ENCODE measurements around the gene CELF4.

Gene CELF4

GRCh38 chr18:37565101-37565976 lies at the start of gene CELF4:
CELF4 (minus strand) TSS chr18:37565798.
- H3K4me3 Mint-ChIP-seq, result peak within 1 kb of the TSS; percentile 23
- H3K27me3 Mint-ChIP-seq (ENCODE audit: low read depth), result peaks cover 74% of the 10 kb centered on the region
- H3K4me1 Mint-ChIP-seq (ENCODE audit: low read depth), result peaks cover 3% of the 10 kb centered on the region
- H3K27ac Mint-ChIP-seq, result no peak within 1 kb of the TSS
- peaks cover 3% of the 10 kb centered on the region for H3K36me3 Mint-ChIP-seq (ENCODE audit: low read depth)
- H3K9me3 Mint-ChIP-seq, result no peaks in the 10 kb centered on the region

DNA sequence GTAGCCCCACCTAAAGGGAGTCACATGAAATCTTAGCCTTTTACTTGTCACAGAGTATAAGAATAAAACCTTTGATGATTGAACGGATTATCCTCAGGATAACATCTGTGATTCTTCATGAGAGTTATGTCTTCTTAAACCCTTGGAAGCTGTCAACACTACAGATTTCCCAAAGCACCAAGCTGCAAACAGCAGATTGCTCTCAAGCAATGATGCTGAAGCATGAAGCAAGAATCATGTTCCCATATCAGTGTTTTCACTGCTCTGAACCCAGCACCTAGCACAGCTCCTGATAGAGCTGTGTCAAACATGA lies 47.6 kb upstream of the CELF4 start:
- Mint-ChIP-seq H3K4me1 (ENCODE audit: low read depth) (no peaks in the 10 kb centered on the region), H3K27ac (no peak overlapping the region), H3K9me3 (no peaks in the 10 kb centered on the region), H3K36me3 (ENCODE audit: low read depth) (no peaks in the 10 kb centered on the region), H3K4me3 (no peak overlapping the region), H3K27me3 (ENCODE audit: low read depth) (no peaks in the 10 kb centered on the region)

- H3K36me3 Mint-ChIP-seq (ENCODE audit: low read depth), result no peaks in the 10 kb centered on the region
- H3K27ac Mint-ChIP-seq, result no peak overlapping the region
- no peak overlapping the region for H3K4me3 Mint-ChIP-seq
- H3K9me3 Mint-ChIP-seq, result no peaks in the 10 kb centered on the region
- H3K27me3 Mint-ChIP-seq (ENCODE audit: low read depth), result no peaks in the 10 kb centered on the region
- no peaks in the 10 kb centered on the region for H3K4me1 Mint-ChIP-seq (ENCODE audit: low read depth)
These were observed 47.1 kb upstream of the CELF4 start for GRCh38 chr18:37612524-37613252.

DNA sequence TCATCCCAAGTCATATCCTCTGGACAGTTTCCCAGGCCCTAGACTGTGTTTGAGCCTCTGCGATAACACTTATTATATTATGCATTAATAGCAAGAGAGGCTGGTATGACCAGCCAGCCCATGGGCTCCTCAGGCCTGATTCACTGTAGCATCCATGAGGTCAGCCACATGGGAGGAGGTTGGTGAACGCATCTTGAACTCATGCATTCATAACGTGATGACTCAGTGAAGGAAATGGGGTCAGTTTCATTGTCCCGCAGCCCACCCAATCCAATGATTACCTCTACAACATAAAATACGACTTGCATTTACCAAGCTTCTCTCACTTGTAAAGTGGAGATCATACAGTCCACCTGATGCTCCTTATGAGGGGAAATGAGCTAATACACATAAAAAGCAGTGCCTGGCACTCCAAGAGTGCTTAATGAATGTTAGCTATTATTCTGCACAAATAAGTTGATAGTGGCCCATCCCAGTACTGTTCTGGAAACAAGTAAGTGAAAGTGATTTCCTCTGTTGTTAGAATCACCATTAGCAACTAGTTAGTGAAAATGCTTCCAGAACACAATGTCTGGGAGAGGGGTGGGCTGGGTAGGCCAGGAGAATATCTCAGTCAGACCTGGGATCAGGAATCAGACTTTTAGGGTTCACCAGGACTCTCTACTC lies 46.1 kb upstream of the CELF4 start:
- Mint-ChIP-seq H3K27me3 (ENCODE audit: low read depth) (no peaks in the 10 kb centered on the region), H3K4me1 (ENCODE audit: low read depth) (no peaks in the 10 kb centered on the region), H3K4me3 (no peak overlapping the region), H3K27ac (no peak overlapping the region), H3K36me3 (ENCODE audit: low read depth) (no peaks in the 10 kb centered on the region), H3K9me3 (no peaks in the 10 kb centered on the region)

DNA sequence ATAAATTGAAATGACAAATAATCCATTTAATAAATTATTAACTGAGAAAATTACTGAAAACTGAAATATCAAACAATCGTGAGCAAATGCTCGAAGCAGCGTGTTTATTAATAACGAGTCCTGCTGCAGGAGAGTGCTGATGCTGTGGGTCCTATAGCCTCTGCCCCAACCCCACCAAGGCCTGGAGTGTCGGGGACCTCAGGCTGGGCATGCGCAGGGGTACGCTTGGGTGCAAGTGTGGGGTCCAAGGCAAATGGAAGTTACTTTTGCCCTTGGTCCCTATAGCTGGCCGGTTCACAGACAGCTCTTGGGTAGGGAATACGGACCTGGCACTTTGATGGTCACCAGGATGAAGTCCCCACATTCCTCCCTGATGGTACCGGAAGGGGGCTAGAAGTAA lies 43.3 kb upstream of the CELF4 start:
- H3K36me3 Mint-ChIP-seq (ENCODE audit: low read depth), result no peaks in the 10 kb centered on the region
- no peaks in the 10 kb centered on the region for H3K27me3 Mint-ChIP-seq (ENCODE audit: low read depth)
- H3K4me3 Mint-ChIP-seq, result no peak overlapping the region
- H3K9me3 Mint-ChIP-seq, result no peaks in the 10 kb centered on the region
- H3K4me1 Mint-ChIP-seq (ENCODE audit: low read depth), result no peaks in the 10 kb centered on the region
- no peak overlapping the region for H3K27ac Mint-ChIP-seq

- Mint-ChIP-seq H3K36me3 (ENCODE audit: low read depth) (no peaks in the 10 kb centered on the region), H3K27me3 (ENCODE audit: low read depth) (no peaks in the 10 kb centered on the region), H3K4me1 (ENCODE audit: low read depth) (no peaks in the 10 kb centered on the region), H3K4me3 (no peak overlapping the region), H3K9me3 (no peaks in the 10 kb centered on the region), H3K27ac (no peak overlapping the region)
These were observed 41.7 kb upstream of the CELF4 start for GRCh38 chr18:37607281-37607680.

- H3K9me3 Mint-ChIP-seq, result peaks cover 3% of the 10 kb centered on the region
- no peak overlapping the region for H3K4me3 Mint-ChIP-seq
- no peaks in the 10 kb centered on the region for H3K27me3 Mint-ChIP-seq (ENCODE audit: low read depth)
- H3K36me3 Mint-ChIP-seq (ENCODE audit: low read depth), result no peaks in the 10 kb centered on the region
- no peak overlapping the region for H3K27ac Mint-ChIP-seq
- H3K4me1 Mint-ChIP-seq (ENCODE audit: low read depth), result no peaks in the 10 kb centered on the region
These were observed 38.4 kb upstream of the CELF4 start for GRCh38 chr18:37604032-37604431.

DNA sequence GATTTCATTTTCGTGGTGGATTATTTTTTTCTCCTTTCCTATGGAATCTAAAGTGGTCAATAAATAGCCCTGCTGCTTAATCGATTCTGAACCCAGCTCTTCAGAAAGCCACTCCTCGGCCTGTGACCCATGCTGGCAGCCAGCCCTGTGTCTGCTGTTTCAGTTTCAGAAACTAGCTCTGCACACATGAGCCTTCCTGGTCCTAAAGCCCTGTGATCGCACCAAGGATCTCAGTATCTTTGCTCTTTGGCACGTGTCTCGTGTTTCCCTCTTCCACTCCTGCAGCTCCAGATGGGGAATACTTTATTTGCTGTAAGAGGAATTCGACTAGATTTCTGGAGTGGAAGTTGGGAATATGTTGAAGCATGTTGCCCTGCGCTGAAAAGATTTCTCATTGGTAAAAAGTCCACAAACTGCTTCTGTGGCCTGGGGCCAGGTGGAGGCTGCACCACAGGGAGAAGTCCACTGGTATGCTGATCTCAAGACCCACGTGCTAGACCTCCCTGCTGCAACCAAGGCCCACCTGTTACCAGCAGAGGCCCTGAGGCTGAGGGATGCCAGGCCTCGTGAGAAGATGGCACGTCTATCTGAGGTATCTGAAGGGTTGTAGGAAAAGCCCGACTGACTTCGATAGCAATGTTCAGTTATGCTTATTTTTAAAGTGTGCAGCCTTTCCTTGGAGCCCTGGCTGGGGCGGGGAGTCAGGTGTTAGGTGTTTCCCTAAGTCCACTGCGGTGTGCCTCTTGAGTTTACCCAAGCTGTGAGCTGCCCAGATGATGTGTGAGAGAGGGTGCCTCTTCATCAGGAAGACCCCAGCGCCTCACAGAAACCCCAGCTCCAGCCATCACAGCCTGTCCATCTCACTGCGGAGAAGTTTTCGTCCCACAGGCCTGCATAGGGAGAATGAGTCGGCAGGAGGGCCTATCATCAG lies 33.6 kb upstream of the CELF4 start:
- Mint-ChIP-seq H3K4me3 (no peak overlapping the region), H3K27me3 (ENCODE audit: low read depth) (no peaks in the 10 kb centered on the region), H3K27ac (no peak overlapping the region), H3K4me1 (ENCODE audit: low read depth) (no peaks in the 10 kb centered on the region), H3K36me3 (ENCODE audit: low read depth) (no peaks in the 10 kb centered on the region), H3K9me3 (peaks cover 6% of the 10 kb centered on the region)

DNA sequence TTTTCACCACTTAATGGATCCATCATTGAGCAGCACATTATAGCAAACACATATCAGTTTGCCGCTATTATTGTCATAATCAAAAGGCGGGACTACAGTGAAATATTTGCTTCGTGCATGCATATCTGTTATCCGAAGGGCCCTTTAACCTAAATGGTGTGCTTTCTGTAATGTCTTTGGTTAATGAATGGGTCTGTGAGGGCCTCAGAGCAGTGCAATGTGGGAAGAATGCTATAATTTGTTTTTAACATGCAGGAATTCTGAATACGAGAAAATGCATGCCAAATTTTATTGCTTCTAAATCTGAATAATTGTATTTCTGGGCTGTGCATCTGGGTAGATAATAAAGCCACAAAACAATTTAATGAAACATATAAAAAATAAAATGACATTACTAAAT lies 32.8 kb upstream of the CELF4 start:
- Mint-ChIP-seq H3K27ac (no peak overlapping the region), H3K27me3 (ENCODE audit: low read depth) (no peaks in the 10 kb centered on the region), H3K4me3 (no peak overlapping the region), H3K4me1 (ENCODE audit: low read depth) (no peaks in the 10 kb centered on the region), H3K36me3 (ENCODE audit: low read depth) (no peaks in the 10 kb centered on the region), H3K9me3 (peaks cover 6% of the 10 kb centered on the region)

GRCh38 chr18:37590346-37590745 lies 24.7 kb upstream of the CELF4 start:
- Mint-ChIP-seq H3K9me3 (no peaks in the 10 kb centered on the region), H3K36me3 (ENCODE audit: low read depth) (no peaks in the 10 kb centered on the region), H3K4me3 (no peak overlapping the region), H3K27ac (no peak overlapping the region), H3K27me3 (ENCODE audit: low read depth) (no peaks in the 10 kb centered on the region), H3K4me1 (ENCODE audit: low read depth) (no peaks in the 10 kb centered on the region)

GRCh38 chr18:37588289-37588688 lies 22.7 kb upstream of the CELF4 start:
- H3K4me3 Mint-ChIP-seq, result no peak overlapping the region
- H3K4me1 Mint-ChIP-seq (ENCODE audit: low read depth), result no peaks in the 10 kb centered on the region
- no peaks in the 10 kb centered on the region for H3K9me3 Mint-ChIP-seq
- H3K36me3 Mint-ChIP-seq (ENCODE audit: low read depth), result no peaks in the 10 kb centered on the region
- H3K27me3 Mint-ChIP-seq (ENCODE audit: low read depth), result no peaks in the 10 kb centered on the region
- no peak overlapping the region for H3K27ac Mint-ChIP-seq

- no peak overlapping the region for H3K27ac Mint-ChIP-seq
- no peaks in the 10 kb centered on the region for H3K36me3 Mint-ChIP-seq (ENCODE audit: low read depth)
- no peaks in the 10 kb centered on the region for H3K4me1 Mint-ChIP-seq (ENCODE audit: low read depth)
- H3K9me3 Mint-ChIP-seq, result no peaks in the 10 kb centered on the region
- no peaks in the 10 kb centered on the region for H3K27me3 Mint-ChIP-seq (ENCODE audit: low read depth)
- no peak overlapping the region for H3K4me3 Mint-ChIP-seq
These were observed 21.1 kb upstream of the CELF4 start for GRCh38 chr18:37586656-37587225.

- no peaks in the 10 kb centered on the region for H3K9me3 Mint-ChIP-seq
- no peaks in the 10 kb centered on the region for H3K36me3 Mint-ChIP-seq (ENCODE audit: low read depth)
- no peak overlapping the region for H3K4me3 Mint-ChIP-seq
- no peaks in the 10 kb centered on the region for H3K4me1 Mint-ChIP-seq (ENCODE audit: low read depth)
- no peaks in the 10 kb centered on the region for H3K27me3 Mint-ChIP-seq (ENCODE audit: low read depth)
- no peak overlapping the region for H3K27ac Mint-ChIP-seq
These were observed 19.5 kb upstream of the CELF4 start for GRCh38 chr18:37584952-37585695.
